H1 (cell line): Measurements from ENCODE around the gene SCN4A. TPM values are rescaled to one million over a fixed set of nuclear protein-coding genes. Genes with fewer than 3 reads are reported as not detected.

Source experiments
- ASH2L ChIP-seq: fragments of 200-600, 300-600 bp; sonication (generic); IDR thresholded peaks from one replicate; pipeline ENCODE4 v1.7.1; 2017; ENCODE audit warnings: low read length
- POLR2AphosphoS5 ChIP-seq: IDR thresholded peaks from 2 replicates; pipeline ENCODE4 v1.6.1; 2011; ENCODE audit warnings: low read depth, low read length
- SUZ12 ChIP-seq: fragments of 200-600 bp; sonication (generic); IDR thresholded peaks from 2 replicates; pipeline ENCODE4 v1.6.1; 2012; ENCODE audit warnings: mild to moderate bottlenecking, inconsistent platforms, low read length, moderate library complexity, mixed read lengths
- polyA plus RNA-seq, 7 experiments: library from polyadenylated mRNA; depleted of rRNA in 3 of 7; stranded (reverse) in 5 of 7; unstranded in 2 of 7; fragments of >200 nt in 5 of 7; fragments of 200-250 nt in 2 of 7; gene quantifications; 1 replicate in 5 of 7; 2 replicates in 1 of 7; 4 replicates in 1 of 7; pipeline versions ENCODE4 v1.2.1 to v1.2.3, GENCODE V29; 2011 to 2013; ENCODE audit warnings: missing spikeins in 2 of 7, mixed read lengths in 2 of 7
- total RNA-seq: library from RNA; stranded (reverse); fragmentation: NEBNext Ultra II Directional; extraction: Animal tissue kit (Norgen Biotek cat#: 25700); gene quantifications from 2 replicates; pipeline ENCODE4 v1.2.1, GENCODE V29; 2021

Gene SCN4A
- total and polyA plus RNA-seq, 2 of the 8 experiments (the other 6 are each of a cell fraction or from before 2014, with no cell fraction given): 5.0 to 8.5 TPM

GRCh38 chr17:63931981-63932561 lies 40.6 kb downstream of the SCN4A start, which contains the start of gene CD79B (continued):
- TF ChIP-seq ASH2L: no peak
- TF ChIP-seq POLR2AphosphoS5: no peak
- no peak for TF ChIP-seq SUZ12
